HG02870 (cell line): Measurements from ENCODE around the gene MVD.

Experiments
- ATAC-seq: cut with Tn5 transposase; IDR thresholded peaks from one replicate; pipeline ENCODE4 v1.9.1; 2021; ENCODE audit warnings: mild to moderate bottlenecking, moderate library complexity; ENCODE audit not compliant: unreplicated experiment

Gene MVD

DNA sequence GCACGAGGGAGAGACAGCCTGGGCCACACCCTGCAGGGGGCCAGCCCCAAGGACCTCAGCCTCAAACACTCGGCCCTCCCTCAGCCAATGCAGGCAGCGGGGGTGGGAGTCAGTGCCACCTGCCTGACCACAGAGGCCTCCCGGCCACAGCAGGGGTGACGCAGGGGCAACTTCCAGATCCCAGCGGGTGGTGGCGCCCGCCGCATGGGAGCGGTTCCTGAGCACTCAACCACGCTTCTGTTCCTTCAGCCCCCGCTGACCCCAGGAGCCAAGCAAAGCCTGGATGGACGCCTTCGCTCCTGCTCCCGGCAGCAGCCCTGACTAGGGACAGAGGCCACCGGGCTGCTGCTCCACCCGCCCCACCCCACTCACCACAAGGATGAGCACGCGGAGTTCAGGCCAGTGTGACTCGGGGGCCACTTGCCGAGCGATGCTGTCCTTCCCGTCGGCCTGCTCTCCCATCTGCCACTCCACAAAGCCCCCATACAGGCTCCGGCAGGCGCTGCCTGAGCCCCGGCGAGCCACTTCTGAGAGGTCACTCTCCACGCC lies 7.1 kb downstream of the MVD start:
- ATAC-seq = no peak

DNA sequence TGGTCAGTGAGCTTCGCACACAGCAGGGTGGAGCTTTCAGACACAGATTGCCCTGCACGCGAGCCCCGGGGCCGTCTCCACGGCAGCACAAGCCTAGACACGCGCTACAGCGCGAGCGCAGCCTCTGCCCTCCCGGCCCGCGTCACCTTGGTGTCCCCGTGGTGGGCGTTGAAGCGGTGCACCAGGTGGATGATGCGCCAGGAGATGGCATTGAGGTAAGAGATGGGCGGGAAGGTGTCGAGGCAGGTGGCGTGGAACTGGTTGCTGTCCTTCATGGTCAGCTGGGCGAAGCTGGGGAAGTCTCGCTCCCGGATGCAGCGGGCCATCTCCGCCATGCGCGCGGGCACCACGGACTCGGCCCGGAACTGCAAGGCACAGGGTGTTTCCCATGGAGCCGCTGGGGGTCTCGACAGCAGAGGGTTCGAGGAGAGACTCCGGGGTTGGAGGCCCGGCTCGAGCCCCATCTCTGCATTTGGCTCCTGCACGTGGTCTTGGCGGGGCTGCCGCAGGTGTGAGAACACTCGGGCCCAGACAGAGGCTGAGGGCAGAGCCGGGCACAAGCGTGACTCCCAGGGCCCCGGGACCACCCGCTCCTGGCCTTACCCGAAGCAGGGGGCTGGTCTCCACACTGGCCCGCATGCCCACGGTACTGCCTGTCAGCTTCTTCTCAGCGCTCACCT lies 7.7 kb downstream of the MVD start:
- ATAC-seq = no peak

DNA sequence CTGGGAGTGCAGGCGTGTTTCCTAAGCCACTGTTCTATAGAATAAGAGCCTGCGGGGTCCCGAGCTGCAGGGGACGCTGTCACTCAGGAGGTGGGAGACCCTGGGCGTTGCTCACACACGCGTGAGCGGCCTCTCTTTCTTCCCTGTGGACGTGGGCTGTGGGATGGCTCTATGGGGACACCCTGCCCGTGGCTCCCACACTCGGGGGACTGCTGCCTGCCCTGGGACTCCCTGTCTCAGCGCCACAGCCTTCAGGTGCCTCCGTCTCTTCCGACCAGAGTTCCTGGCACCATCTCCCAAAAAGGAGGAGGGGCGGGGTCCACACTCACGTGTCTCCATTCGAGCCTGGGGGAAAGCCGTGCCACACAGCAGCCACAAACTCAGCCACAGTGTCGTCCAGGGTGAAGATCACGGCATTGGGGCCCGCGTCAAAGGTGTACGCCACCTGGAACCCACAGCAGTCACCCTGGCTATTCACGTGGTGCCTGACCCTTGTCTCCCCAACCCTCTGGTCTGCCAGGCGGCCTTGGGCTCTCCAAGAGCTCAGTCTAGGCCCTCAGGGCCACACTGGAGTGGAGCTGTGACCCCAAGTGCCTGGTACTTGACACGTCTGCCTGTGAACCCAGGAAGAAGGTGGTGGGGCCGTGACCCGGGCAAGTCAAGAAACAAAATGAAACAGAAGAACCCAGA lies 8.4 kb downstream of the MVD start:
- ATAC-seq = no peak

DNA sequence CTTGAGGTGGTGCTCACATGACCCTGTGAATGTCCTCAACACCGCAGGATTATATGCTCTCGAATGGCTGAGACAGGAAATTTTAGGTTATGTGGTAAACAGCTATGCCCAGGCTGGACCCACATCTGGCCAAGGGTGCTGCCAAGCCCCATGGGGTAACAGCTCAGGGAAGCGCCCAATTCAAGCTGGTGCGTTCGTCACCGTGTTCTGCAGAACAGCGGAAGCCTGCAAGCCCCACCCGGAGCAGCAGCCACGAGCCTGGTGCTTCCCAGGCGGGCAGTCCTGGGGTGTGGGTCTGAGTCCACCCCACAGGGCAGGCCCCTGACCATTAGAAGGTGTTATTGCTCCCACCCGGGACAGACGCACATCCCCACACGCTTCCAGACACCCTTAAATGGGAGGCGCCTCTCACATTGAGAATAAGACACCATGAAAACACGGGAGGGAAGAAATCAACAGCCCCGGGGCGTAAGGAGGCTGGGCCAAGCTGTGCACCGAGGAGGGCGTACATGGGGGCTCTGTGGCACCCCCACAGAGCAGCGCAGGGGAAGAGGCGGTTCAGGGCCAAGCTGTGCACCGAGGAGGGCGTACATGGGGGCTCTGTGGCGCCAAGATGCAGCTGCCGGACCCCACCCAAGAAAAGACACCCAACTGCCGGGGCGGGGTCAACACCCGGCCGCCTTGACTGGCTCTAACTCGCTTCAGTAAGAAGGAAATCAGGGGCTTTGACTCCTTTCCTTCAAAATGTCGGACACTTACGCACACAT lies 9.1 kb downstream of the MVD start:
- ATAC-seq = no peak

DNA sequence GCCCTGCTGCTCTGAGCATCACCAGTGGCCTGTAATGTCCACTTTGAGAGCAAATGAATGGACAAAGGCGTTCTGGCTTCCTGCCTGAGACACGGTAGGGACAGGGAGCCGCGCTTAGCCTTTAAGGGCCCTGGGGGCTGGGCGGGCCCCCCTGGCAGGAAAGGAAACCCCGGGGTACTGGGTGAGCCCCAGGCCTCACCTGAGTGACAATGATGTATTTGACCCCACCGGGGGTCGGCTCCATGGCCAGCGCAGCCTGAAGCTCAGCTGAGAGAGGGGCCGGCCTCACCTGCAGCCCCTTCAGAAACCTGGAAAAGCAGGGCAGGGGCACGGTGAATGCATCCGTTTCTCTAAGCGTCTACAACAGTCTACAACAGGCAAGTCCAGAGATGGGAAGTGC lies 9.8 kb downstream of the MVD start:
- no peak for ATAC-seq

DNA sequence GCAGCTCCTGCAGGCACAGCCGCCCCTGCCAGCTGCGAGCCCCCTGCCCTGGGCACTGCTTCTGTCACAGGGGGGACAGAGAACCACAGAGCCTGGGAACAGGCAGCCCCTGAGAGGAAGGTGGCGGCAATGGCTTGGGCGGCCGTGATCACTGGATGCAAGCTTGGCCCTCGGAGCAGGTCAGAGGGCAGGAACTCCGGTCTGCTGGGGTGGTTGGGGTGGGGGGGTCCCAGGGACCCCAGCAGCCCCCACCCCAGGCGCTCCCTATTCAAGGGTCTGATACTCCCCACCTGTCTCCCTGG lies 10.2 kb downstream of the MVD start:
- ATAC-seq = no peak

DNA sequence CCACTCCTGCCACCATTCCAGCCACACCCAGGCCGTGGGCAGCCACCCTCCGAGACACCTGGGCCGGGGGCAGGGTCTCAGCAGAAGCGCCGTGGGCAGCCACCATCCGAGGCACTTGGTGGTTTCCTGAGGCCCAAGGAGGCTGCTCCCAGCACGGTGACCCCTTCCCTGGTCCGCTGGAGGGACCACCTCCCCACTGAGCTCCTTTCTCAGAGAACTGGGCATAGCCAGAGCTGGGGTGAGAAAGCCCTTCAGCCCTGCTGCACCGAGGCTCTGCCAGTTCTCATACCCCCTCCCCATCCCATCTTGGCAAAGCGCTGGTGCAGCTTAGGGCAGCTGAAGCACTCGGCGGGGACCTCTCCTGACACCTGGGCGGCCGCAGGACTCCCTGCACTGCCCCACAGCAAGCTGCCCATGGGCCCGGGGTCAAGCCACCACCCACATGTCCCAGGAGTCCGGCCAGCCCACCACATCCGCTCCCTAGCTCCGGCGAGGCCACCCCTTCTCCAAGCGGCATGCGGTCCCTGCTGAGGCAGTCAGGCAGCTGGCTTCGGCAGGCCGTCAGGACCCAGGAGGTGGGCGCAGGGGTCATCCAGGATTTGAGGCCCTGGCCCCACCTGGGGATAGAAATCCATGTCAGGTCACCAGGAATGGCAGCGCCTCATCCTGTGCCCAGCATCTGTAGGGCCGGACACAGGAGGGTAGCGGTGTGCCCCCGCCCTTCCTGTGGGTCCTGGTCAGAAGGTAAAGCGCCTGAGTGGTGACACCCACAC lies 10.7 kb downstream of the MVD start:
- no peak for ATAC-seq

DNA sequence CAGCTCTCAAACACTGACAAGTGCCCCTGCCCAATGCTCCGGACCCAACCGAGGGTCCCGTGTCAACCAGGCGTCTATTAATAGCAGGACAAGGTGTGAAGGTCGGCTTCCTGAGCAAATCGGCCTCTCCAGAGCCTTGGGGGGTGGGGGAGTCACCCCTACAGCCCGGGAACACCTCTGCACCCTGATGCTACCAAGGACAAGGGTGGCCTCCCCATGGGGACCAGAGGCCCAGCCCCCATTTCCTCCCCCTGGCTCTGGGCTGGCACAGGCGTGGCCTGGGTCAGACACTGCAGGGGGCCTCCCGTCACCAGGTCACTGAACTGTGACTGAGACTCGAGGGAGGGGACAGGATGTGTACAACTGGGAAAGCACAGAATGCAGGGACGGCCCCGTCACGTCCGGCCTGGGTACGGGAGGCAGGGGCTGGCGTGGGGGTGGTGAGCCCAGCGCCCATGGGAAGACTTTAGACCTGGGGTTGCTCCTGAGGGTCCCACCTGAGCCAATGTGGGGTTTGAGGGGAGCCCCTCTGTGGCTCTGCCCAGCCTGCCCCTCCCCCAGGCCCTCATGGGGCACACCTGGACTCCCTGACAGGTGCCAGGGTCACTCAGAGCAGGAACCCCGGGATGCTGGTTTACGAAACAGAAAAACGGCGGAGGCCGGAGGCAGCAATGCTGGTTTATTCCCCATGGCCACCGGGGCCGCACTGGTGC lies 11.5 kb downstream of the MVD start:
- ATAC-seq = peak; percentile 78

DNA sequence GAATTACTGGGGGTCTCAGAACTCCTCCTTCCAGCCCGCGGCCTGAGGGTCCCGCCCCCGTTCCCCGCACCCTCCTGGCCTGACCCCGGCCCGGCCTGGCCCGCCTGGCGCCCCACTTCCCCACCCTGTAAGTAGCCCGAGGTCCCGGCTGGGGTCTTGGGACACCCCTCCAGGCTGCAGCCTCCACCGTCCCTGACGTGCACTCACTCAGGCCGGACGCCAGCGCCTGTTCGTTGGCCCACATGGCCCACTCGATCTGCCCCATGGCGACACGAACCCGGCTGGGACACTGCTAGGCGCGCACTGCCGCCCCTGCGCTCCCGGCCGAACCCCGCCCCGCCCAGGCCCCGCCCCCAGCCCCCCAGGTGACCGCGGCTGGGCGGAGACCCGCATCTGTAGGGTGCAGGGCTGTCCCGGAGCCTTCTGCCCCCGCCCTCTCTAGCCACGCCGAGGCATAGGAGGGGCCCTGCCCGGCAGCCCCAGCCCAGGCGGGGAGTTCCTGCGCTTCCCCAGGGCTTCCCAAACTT lies 12.1 kb downstream of the MVD start, which contains the start of gene CYBA:
Gene CYBA, minus strand, starts transcription at position 305 of the 527 bp plus-strand sequence. Its CDS starts 40 bp downstream, at position 265.
- peak; percentile 76 for ATAC-seq

DNA sequence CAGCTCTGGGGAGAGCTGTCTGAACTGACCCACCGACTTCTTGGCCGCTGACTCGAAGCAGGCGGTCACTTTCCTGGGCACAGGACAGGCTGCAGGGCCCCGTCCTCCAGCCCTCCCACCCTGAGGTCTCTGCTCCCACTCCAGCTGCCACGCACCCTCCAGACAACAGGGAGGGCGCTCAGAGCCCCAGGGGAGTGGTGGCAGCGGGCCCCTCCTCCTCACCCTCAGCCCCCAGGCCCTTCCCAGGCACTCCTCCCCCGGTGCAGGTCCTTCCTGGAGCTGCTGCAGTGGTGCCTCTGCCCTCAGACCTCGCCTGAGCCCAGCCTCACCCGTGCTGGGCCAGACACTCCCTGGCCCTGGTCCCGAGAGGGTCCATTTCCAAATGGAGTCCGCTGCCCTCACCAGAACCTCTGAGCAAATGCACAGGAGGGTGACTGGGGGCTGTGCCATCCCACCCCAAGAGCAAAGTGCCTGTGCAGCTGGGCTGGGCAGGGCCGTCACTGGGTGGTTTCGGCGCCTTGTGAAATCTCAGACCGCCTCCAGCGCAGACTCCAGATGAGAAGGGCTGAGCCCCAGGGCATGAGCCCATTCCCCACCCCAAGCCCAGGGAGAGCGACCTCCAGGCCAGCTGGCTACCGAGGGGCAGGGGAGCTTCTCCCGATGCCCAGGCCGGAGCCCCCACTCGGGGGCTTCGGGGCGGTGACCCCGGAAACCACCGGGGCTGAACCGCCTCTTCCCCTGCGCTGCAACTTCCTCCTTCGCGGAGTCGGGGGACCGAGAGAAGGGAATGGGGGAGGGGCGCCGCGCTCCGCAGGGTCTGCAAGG lies 12.8 kb downstream of the MVD start:
- ATAC-seq = no peak

DNA sequence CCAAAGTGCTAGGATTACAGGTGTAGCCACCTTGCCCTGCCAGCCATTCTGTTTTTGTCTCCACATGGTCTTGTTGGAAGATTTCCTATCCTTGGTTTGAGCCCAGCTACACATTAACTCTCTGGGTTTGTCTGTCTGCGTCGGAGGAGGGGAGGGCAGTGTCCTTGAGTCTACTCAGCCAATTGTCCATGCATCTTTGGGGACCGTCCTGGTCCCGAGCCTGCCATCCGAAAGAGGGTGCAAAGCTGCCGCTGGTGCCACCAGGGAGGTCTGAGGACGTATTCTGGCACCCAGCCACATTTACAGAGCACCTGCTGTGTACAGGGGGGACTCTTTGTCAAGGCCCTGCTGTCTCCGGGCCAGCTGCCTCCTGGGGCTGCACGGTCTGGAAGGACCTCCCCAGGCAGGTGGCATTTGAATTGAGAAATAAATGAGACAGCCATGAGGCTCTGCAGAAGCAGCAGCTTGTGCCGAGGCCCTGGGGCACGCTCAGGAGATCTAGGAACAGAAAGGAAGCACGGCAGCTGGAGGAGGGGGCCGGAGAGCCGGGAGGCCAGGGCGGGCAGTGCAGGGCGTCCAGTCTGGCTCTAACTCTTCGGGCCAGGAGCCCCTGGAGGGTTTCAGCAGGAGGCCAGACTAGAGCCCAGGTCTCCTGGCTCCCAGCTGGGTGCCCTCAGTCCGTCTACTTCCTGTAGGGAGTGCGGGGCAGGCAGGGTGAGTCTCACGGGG lies 13.5 kb downstream of the MVD start:
- ATAC-seq = no peak

DNA sequence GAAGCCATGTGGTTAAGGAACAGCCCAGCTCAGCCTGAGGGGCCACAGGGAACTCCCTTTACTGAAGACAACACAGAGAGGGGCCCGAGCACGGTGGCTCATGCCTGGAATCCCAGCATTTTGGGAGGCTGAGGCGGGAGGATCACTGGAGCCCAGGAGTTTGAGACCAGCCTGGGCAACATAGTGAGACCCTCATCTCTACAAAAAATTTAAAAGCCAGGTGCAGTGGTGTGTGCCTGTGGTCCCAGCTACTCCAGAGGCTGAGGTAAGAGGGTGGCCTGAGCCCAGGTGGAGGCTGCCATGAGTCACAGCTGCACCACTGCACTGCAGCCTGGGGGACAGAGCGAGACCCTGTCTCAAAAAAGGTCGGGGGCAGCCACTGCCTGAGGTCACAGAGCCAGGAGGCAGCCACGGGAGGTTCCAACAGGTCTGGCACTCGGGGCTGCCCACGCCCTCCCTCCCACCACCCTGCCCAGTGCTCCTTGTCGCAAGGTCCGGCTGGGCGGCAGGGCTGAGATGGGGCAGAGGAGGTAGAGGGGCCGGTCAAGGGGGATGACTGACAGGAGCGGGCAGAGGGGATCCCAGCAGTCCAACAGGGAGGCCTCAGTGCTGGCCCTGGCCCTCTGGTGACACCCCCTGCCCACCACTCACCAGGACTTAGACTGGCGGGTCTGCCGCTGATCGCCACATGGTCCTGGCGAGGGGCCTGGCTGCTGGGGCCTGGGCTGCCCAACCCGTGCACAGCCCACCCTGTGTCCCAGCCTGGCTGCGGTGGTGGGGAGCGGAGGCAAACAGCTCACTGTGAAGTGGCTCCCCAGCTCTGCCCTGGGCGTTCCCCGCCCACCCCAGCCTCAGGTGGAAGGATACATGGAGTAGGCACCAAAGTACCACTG lies 15.5 kb downstream of the MVD start:
- ATAC-seq = no peak

DNA sequence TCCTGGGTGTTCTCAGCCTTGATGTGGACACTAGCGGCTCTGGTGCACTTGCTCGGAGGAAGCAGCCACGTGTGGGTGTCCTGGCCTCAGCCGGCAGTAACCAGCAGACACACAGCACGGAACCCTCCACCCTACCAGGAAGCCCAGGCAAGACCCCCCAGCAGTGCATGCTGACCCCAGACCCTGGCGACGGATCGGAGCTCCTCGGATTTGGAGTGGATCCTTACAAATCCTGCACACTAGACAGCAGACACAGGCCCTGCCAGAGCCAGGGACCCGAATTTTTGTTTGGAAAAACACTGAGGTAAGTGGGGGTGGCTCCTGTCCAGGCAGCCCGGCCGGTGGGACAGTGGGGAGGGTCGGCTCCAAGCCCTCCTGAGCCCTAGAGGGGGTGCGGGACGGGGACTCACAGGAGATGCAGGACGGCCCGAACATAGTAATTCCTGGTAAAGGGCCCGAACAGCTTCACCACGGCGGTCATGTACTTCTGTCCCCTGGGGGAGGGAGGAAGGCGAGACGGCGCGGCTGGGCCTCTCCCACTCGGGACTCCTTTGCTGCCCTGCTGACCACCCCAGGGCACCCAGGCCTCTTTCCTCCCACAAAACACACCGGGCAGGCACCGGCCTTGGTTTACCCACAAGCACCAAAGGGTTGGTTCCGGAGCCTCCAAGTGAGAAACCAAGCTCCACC lies 16.4 kb downstream of the MVD start:
- no peak for ATAC-seq

DNA sequence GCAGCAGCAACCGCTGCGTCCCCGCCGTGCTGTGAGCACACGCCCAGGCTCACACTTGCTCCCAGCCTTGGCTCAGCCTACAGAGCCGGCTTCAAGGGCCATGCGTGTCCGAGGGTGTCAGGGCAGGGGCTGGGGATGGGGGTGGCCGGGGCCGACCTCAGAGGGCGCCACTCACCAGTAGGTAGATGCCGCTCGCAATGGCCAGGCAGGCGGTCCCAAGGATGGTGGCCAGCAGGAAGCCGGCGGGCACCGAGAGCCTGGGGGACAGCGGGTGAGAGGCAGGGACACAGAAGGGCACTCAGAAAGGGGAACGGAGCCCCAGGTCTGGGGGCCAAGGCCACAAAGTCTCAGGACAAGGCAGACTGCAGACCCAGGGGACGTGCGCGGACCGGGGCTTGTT lies 16.9 kb downstream of the MVD start:
- ATAC-seq = no peak

DNA sequence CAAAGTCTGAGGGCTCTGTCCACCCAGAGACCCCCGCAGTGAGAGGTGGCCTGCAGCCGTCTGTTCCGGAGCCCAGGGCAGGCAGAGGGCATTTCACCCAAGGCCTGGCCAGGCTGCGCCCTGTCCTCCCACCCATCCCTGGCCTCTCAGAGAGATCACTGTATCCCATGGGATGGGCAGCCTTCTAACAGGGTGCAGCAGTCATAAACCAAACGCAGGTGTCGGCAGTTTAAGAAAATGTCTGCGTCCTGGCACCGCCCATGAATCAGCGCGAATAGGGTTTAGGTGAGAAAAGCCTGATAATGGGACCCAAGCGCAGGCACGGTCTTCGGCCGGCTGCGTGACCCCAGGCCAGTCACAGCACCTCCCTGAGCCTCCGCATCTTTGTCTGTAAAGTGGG lies 17.4 kb downstream of the MVD start:
- no peak for ATAC-seq

DNA sequence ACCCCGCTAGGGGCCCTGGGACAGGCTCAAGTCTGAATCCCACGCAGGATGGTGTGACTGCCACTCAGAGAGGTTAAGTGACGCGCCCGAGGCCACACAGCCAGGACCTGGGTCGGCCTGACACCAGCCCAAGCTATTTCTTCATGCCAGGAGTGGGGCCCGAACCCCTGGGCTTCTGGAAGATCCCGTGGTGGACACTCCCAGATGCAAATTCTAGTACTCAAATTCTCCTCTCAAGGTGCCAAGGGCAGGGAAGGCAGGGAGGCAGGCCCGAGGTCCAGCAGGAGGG lies 19.3 kb downstream of the MVD start:
- no peak for ATAC-seq

DNA sequence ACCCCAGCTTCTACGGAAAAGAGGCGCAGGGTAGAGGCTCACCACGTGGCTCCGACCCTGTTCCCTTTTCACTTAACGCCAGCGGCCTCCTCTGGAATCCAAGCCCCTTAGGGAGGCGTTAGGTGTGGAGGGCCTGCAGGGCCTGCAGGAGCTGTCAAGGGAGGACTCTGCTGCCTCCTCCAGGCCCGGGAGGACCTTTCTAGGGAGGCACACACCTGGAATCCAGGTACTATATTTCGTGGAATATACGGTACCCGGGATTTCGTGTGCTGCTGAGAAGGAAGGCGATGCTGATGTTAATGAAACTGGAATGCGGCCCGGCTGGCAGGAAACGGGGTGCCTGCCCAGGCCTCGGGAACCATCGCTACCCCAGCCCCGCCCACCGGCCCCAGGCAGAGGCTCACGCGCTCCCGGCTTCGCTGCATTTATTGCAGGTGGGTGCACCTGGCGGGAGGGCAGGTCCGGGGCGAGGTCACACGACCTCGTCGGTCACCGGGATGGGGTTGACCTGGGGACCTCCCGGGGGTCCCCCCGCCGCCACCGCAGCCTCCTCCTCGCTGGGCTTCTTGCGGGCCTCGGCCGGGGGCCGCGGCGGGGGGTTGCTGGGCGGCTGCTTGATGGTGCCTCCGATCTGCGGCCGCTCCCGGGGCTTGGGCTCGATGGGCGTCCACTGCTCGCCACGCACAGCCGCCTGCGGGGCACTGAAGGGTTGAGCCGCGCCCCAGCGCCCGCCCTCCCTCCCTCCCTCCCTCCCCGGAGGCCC lies 19.8 kb downstream of the MVD start:
- ATAC-seq = no peak
